Panc1 (cell line): ENCODE results near the gene NPTX1. TPM values are rescaled to one million over a fixed set of nuclear protein-coding genes. Genes with fewer than 3 reads are reported as not detected.

Experiments used
- ATAC-seq: fragments of 200-7000 bp; cut with Tn5 transposase; 2 replicates; pipeline ENCODE4 v1.9.1; 2020; ENCODE audit warnings: mild to moderate bottlenecking, moderate library complexity
- BruUV-seq: library from RNA; stranded (reverse); fragments of 400-500 nt; replicated peaks from 2 replicates; lab custom pipeline; 2021; lab: Mats Ljungman, UMichigan
- CTCF ChIA-PET: fragments of 300-600 bp; sonication (Branson Sonifier 250); formaldehyde crosslinking; loops from one replicate; lab custom pipeline; 2022; ENCODE audit warnings: antibody characterized with exemption; lab: Charles Lee
- POLR2A ChIA-PET: fragments of 300-600 bp; sonication (Branson Sonifier 250); formaldehyde crosslinking; loops from one replicate; lab custom pipeline; 2022; ENCODE audit warnings: antibody characterized with exemption; lab: Charles Lee
- DNase-seq: peaks from one replicate; pipeline ENCODE4 v3.0.0-alpha.2; 2010; ENCODE audit warnings: low read depth, low spot score
- H3K27ac ChIP-seq: 2 replicates; pipeline ENCODE4 v1.5.1; 2011; ENCODE audit warnings: mild to moderate bottlenecking, low read length, inconsistent platforms
- H3K27me3 ChIP-seq: fragments of 200-500 bp; sonication (Bioruptor generic); 2 replicates; pipeline ENCODE4 v1.6.0; 2014; ENCODE audit warnings: low read length, inconsistent platforms; ENCODE audit not compliant: control insufficient read depth, insufficient read depth
- H3K36me3 ChIP-seq: fragments of 200-500 bp; sonication (Bioruptor generic); 2 replicates; pipeline ENCODE4 v1.5.1; 2014; ENCODE audit warnings: inconsistent platforms, mild to moderate bottlenecking, low read length, moderate library complexity; ENCODE audit not compliant: control insufficient read depth, insufficient read depth
- H3K4me1 ChIP-seq: 2 replicates; pipeline ENCODE4 v1.5.1; 2011; ENCODE audit warnings: inconsistent platforms, mild to moderate bottlenecking, low read length, moderate library complexity; ENCODE audit not compliant: control insufficient read depth, insufficient read depth
- H3K4me3 ChIP-seq, 2 experiments: 2 replicates each; pipeline ENCODE4 v1.5.1; 2011 to 2012; ENCODE audit warnings: low read depth in 2 of 2, low read length in 2 of 2, mild to moderate bottlenecking in 2 of 2, inconsistent platforms in 1 of 2, moderate library complexity in 1 of 2
- H3K9me3 ChIP-seq: fragments of 200-500 bp; sonication (Bioruptor generic); 2 replicates; pipeline ENCODE4 v1.5.1; 2014; ENCODE audit warnings: low read depth, mild to moderate bottlenecking, inconsistent platforms, low read length, moderate library complexity; ENCODE audit not compliant: control insufficient read depth, insufficient read depth
- POLR2AphosphoS5 ChIP-seq: IDR thresholded peaks from 2 replicates; pipeline ENCODE4 v1.6.1; 2012; ENCODE audit warnings: mild to moderate bottlenecking, low read depth, low read length, moderate library complexity
- SIN3A ChIP-seq: IDR thresholded peaks from 2 replicates; pipeline ENCODE4 v1.6.1; 2012; ENCODE audit warnings: low read depth, mild to moderate bottlenecking, low read length, moderate library complexity, borderline replicate concordance; ENCODE audit not compliant: insufficient read depth
- TCF7L2 ChIP-seq: IDR thresholded peaks from 2 replicates; pipeline ENCODE4 v1.6.1; 2011; ENCODE audit warnings: mild to moderate bottlenecking, low read depth, low read length, inconsistent platforms
- in situ Hi-C: cut with HindIII; loops from 2 replicates; pipeline ENCODE4 v1.10.0; 2016; ENCODE audit warnings: low sequenced_read_pairs, low pct_unique_long_range_greater_than_20kb
- intact Hi-C: fragments of 100-400 bp; cut with micrococcal nuclease; formaldehyde crosslinking; loops from one replicate; pipeline ENCODE4 v1.10.0; 2022; ENCODE audit not compliant: unreplicated experiment
- total RNA-seq: library from RNA; stranded (reverse); gene quantifications from one replicate; pipeline ENCODE4 v1.2.1, GENCODE V29; 2021; ENCODE audit not compliant: unreplicated experiment
- TF ChIP-seq, protein P1 (sequence below): fragments of 450-650 bp; IDR thresholded peaks from 2 replicates; pipeline ENCODE4 v1.5.1; 2017; ENCODE audit warnings: mild to moderate bottlenecking
- TF ChIP-seq, protein P2 (sequence below), 2 experiments: IDR thresholded peaks; 2 replicates each; pipeline ENCODE4 v1.6.1; 2011 to 2012; ENCODE audit warnings: low read depth in 2 of 2, control low read depth in 1 of 2, low read length in 1 of 2, mild to moderate bottlenecking in 1 of 2, moderate library complexity in 1 of 2; ENCODE audit not compliant: insufficient read depth in 1 of 2

NPTX1 gene
- total RNA-seq, 1 experiment from 2014 or later, result 1.1 TPM

DNA sequence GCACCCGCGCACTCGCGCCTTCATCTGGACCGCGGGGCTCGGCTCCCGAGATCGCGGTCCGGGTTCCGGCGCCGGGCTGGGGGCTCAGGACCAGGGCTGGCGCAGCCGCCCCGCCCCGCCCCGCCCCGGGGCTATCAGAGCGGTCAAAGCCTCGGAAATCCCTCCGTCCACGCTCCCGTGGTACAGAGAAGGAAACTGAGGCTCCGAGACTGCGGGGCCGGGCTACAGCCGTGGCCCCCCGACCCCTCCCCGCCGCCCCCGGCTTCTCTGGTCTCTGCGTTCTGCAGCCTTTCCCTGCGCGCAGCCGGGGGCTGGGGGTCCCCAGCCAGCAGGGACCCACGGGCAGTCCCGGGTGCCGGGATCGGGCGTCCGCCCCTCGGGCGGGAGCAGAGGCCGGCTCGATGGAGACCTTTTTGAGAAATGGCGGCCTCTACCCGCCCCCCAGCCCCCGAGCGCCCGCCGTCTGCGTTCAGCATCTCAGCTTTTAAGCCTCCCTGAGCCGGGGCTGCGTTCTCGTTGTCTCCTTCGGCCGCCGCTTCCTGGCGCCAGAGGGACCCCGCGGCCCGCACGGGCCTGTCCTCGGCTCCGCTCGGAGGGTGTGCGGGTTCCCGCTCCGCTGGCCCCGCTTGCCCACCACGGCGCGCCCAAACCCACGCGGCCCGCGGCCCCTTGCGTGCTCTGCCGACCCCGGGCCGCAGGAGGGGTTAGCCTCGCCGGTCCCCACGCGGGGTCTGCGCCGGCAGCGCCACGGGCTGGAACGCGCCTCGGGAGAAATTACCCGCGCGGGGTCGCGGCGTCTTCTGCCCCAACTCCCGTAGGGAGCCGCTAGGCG is 1.5 kb upstream of the NPTX1 start:
- in situ Hi-C loops, result no loop called here
- ATAC-seq (no peak), DNase-seq (no peak)
- no TSS peak for BruUV-seq
- TF ChIP-seq POLR2AphosphoS5 (no peak), TCF7L2 (no peak), SIN3A (no peak)
- Histone ChIP-seq H3K27ac (no peak overlapping the region), H3K36me3 (no peaks in the 10 kb centered on the region), H3K27me3 (peaks cover 2% of the 10 kb centered on the region; the same call in 1 of the 2 replicates), H3K9me3 (no peaks in the 10 kb centered on the region), H3K4me3 (peak overlapping the region in 1 of 2 experiments; percentile 37; a peak in 1 of 4 replicates), H3K4me1 (peaks cover 13% of the 10 kb centered on the region)
- intact Hi-C loops, result loop anchor here (10.0 kb wide), 1 partner anchor 97 kb away; no protein-coding TSS in a partner anchor
- POLR2A ChIA-PET, result no interaction called here
- CTCF ChIA-PET, result interaction anchor here (0.6 kb wide), 1 partner anchor 294 kb away, joined by 5 read pairs; no protein-coding TSS in a partner anchor

DNA sequence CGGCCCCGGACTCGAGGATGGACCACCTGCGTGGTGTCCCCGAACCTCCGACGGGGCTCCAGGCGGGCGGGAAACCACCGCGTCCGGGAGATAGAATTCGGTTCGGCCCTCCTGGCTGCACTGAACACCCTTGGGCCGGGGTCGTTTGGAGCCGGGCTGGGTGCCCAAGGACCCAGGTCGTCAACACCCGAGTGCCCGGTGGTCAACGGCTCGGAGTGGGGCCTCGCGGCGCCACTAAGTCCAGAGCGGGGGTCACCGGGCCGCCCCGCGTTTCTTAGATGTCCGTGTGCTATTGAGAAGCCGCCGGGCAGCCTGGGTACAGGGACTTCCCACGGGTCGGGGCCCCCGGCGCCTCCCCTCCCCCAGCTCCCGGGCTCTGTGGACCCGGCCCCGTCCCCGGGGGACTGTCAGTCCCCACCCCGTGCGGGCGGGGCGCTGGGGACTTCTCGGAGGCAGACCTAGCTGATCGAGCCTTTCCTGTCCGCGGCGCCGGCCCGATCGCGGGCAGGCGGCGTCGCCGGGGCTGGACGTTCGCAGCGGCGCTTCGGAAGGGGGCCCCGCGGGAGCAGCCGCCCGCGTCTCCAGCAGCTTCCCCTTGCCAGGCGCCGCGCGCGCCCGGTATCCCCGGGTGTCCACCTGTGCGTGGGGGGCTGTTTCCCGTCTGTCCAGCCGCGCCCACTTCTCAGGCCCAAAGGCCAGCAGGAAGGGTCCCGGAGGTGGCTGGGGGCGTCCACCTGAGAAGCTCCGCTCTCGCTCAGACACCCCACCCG is 655 bp upstream of the NPTX1 start:
- no peak for TF ChIP-seq TCF7L2
- TF ChIP-seq, protein P1, sequence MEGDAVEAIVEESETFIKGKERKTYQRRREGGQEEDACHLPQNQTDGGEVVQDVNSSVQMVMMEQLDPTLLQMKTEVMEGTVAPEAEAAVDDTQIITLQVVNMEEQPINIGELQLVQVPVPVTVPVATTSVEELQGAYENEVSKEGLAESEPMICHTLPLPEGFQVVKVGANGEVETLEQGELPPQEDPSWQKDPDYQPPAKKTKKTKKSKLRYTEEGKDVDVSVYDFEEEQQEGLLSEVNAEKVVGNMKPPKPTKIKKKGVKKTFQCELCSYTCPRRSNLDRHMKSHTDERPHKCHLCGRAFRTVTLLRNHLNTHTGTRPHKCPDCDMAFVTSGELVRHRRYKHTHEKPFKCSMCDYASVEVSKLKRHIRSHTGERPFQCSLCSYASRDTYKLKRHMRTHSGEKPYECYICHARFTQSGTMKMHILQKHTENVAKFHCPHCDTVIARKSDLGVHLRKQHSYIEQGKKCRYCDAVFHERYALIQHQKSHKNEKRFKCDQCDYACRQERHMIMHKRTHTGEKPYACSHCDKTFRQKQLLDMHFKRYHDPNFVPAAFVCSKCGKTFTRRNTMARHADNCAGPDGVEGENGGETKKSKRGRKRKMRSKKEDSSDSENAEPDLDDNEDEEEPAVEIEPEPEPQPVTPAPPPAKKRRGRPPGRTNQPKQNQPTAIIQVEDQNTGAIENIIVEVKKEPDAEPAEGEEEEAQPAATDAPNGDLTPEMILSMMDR, result no peak
- TF ChIP-seq, protein P2, sequence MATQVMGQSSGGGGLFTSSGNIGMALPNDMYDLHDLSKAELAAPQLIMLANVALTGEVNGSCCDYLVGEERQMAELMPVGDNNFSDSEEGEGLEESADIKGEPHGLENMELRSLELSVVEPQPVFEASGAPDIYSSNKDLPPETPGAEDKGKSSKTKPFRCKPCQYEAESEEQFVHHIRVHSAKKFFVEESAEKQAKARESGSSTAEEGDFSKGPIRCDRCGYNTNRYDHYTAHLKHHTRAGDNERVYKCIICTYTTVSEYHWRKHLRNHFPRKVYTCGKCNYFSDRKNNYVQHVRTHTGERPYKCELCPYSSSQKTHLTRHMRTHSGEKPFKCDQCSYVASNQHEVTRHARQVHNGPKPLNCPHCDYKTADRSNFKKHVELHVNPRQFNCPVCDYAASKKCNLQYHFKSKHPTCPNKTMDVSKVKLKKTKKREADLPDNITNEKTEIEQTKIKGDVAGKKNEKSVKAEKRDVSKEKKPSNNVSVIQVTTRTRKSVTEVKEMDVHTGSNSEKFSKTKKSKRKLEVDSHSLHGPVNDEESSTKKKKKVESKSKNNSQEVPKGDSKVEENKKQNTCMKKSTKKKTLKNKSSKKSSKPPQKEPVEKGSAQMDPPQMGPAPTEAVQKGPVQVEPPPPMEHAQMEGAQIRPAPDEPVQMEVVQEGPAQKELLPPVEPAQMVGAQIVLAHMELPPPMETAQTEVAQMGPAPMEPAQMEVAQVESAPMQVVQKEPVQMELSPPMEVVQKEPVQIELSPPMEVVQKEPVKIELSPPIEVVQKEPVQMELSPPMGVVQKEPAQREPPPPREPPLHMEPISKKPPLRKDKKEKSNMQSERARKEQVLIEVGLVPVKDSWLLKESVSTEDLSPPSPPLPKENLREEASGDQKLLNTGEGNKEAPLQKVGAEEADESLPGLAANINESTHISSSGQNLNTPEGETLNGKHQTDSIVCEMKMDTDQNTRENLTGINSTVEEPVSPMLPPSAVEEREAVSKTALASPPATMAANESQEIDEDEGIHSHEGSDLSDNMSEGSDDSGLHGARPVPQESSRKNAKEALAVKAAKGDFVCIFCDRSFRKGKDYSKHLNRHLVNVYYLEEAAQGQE (IDR thresholded peaks at IDR 0.05; ENCODE audit: insufficient read depth in 1 of 2, low read depth in 2 of 2, low read length in 1 of 2), result no peak
- Histone ChIP-seq H3K4me3 (peak overlapping the region; percentile 24 to 37), H3K36me3 (no peaks in the 10 kb centered on the region), H3K27ac (no peak overlapping the region), H3K4me1 (peaks cover 13% of the 10 kb centered on the region), H3K27me3 (peaks cover 2% of the 10 kb centered on the region; the same call in 1 of the 2 replicates), H3K9me3 (no peaks in the 10 kb centered on the region)
- CTCF ChIA-PET, result no interaction called here
- BruUV-seq, result no TSS peak
- DNase-seq, result no peak
- POLR2A ChIA-PET, result interaction anchor here (0.6 kb wide), 1 partner anchor 290 kb away, joined by 5 read pairs; no protein-coding TSS in a partner anchor
- in situ Hi-C loops (no loop called here), intact Hi-C loops (loop anchor here (10.0 kb wide), 1 partner anchor 98 kb away; no protein-coding TSS in a partner anchor)
- ATAC-seq, result peak; percentile 24
